Skin epidermis (tissue), 12 donors: Measurements from ENCODE around the gene PRG3.
"Not testable (repeated sequence)": the region's sequence is repeated elsewhere in the genome, so short reads cannot be mapped to it uniquely, and the experiment has no call there.

Experiments
- H3K27ac ChIP-seq, 21 experiments: fragments of 200-600 bp; sonication (generic) in 11 of 21; one replicate each; pipeline ENCODE4 v1.5.0; 2020; ENCODE audit warnings: mild to moderate bottlenecking in 3 of 21, inconsistent platforms in 2 of 21, moderate library complexity in 2 of 21
- H3K4me3 ChIP-seq, 7 experiments: fragments of 200-600 bp; sonication (generic) in 2 of 7; one replicate each; pipeline ENCODE4 v1.5.0; 2020; ENCODE audit warnings: inconsistent platforms in 2 of 7, mild to moderate bottlenecking in 2 of 7, moderate library complexity in 1 of 7

Gene PRG3

GRCh38 chr11:57348052-57348451, 32.9 kb downstream of the PRG3 start:
- Histone ChIP-seq H3K27ac (no peak overlapping the region), H3K4me3 (no peak overlapping the region)

GRCh38 chr11:57347336-57347735, 33.6 kb downstream of the PRG3 start:
- no peak overlapping the region for H3K4me3 ChIP-seq
- H3K27ac ChIP-seq, result no peak overlapping the region

GRCh38 chr11:57345555-57346211, 35.3 kb downstream of the PRG3 start:
- Histone ChIP-seq H3K27ac (no peak overlapping the region), H3K4me3 (no peak overlapping the region)

DNA sequence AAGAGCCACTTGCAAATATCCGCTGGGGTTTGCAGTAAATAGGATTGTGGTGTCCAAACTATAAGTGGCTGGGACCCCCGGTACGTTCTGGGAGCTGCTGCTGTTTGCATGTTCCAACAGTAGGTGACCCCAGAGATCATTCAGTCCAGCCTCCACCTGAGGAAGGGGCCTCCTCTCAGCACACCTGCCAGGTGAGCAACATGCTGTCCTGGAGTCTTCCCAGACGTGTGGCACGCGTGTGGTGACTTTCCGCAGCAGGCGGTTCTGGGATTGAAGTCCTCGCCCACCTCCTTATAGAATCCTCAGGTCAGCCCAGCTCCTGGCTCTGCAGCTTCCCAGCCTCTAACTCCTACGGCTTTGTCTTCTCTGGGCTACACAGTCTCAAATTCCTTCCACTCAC, 36.1 kb downstream of the PRG3 start:
- Histone ChIP-seq H3K4me3 (no peak overlapping the region), H3K27ac (no peak overlapping the region)

GRCh38 chr11:57343825-57344224, 37.1 kb downstream of the PRG3 start:
- H3K27ac ChIP-seq, result no peak overlapping the region
- H3K4me3 ChIP-seq, result no peak overlapping the region

DNA sequence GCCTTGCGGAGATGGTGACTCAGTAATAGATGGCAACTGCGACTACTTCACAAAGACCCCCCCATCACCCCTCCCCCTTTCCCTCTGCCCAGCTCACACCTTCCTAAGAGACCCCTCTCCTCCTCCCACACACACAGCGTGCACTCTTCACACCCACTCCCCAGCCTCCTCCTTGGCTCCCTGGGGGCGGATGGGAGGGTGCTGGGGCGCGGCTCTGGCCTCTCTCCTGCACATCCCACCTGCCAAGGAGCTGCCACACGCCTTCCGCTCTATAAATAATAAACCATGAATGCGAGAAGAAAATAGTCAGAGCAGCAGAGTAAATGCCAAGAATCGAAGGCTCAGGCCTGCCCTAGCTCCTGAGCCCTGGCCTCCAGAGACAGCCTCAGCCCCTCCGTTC, 38.2 kb downstream of the PRG3 start:
- H3K4me3 ChIP-seq, result no peak overlapping the region
- peak overlapping the region in 1 of 21 experiments; percentile 5 for H3K27ac ChIP-seq

GRCh38 chr11:57341250-57341808, 39.6 kb downstream of the PRG3 start:
- H3K4me3 ChIP-seq, result no peak overlapping the region
- no peak overlapping the region for H3K27ac ChIP-seq

DNA sequence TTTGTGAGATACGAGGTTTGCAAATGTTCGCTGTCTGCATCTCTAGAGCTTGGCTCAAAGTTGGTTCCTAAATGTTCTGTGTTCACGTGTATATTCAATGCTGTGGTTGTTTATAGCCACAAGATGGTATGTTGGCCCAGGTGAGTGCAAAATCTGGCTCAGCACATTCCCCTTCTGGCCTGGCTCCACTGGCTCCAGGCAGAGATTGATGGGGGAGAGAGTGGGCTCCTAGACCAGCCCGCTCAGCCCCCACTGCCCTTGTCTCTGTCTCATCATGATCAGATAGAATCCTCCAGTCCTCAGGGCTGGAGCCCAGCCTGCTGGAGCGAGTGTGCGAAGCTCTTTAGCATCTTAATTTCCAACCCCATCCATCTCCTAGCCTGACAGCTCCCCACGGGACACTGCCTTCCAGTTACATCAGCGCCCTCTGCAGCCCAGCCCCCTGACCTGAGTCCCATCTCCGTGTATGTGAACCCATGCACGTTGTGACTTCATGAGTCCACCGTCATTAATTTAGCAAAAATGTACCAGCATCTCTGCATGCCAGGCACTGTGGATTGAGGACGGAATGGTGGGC, 40.8 kb downstream of the PRG3 start:
- no peak overlapping the region for H3K27ac ChIP-seq
- H3K4me3 ChIP-seq, result no peak overlapping the region

DNA sequence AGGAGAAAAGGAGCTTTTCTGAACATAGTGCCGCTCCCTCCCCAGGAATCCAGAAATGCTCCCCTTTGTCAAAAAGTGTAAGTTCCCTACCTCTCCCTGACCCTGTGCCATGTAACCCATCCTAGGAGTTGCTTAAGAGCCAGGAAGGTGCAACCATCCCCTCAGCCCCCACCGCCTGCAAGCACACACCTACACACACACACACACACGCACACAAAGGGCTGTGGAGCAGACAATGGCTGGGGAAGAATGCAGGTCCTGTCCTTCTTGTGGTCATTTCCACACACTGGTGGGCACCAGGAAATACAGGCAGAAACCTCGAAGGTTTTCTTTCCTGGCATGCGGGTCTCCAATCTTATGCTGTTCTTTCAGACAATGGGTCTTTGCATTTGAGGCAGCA, 41.6 kb downstream of the PRG3 start:
- Histone ChIP-seq H3K27ac (no peak overlapping the region), H3K4me3 (no peak overlapping the region)

DNA sequence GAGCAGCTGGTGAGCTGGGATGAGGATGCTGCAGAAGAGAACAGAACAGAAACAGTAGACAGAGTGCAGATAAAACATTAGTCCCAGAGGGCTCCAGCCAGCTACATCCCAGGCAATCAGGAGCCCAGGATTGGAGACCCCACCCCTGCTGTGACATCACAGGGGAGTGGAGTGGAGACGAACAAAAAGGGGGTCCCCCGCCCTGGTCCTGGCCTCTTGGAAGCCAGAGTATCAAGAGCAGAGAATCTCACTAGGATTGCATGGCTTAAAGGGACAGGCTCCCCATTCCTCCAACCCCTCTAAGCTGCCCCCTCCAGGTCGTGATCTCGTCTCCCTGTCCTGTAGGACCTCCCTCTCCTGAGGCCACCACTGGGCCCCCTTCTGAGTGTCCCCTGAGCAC, 42.8 kb downstream of the PRG3 start, which contains the start of gene P2RX3:
Gene P2RX3, plus strand, starts transcription at position 211 of the 400 bp plus-strand sequence. CDS start 199 bp downstream, outside the sequence.
- no peak within 1 kb of the TSS for H3K27ac ChIP-seq

DNA sequence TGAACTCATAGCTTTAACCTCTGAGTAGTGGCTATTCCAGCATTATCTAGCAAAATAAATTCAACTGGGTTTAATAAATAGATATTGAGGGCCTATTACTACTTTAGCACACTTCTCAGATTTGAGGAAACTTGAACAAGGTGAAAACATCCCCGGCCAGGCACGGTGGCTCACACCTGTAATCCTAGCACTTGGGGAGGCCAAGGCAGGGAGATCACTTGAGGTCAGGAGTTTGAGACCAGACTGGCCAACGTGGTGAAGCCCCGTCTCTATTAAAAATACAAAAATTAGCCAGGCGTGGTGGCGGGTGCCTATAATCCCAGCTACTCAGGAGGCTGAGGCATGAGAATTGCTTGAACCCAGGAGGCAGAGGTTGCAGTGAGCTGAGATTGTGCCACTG, 44.1 kb downstream of the PRG3 start:
- not testable (repeated sequence) for H3K4me3 ChIP-seq

More for the DNA sequence above, 42.8 kb downstream of the PRG3 start, which contains the start of gene P2RX3:
- H3K4me3 ChIP-seq, result no peak within 1 kb of the TSS

DNA sequence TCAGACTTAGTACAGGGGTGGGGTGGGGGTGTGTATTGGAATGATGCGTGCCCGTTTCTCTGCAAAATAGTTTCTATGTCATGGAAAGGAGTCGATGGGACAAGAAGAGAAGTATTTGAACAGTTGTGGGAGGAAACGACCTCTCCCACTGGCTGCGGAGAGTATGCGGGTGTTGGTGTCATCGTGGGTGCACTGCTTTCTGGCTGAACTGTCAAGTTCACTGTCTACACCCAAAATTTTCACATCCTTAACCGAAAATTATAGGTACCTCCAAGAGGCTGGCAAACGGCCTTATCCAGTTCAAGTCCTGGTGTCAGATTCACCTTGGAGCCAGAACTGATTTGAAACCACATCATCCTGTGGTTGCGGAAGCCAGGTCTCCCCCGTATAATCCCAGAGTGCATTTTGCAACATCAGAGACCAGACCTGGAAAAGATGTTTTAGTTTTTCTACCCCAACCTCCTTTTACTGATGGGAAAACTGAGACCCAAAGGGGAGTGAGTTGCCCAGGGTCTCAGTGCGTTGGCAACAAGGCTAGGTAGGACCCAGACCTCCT, 44.8 kb downstream of the PRG3 start:
- H3K27ac ChIP-seq, result peak overlapping the region; percentile 24 to 98 (median 93)
- H3K4me3 ChIP-seq, result peak overlapping the region; percentile 49 to 94 (median 81)

More for the DNA sequence above, 44.1 kb downstream of the PRG3 start:
- H3K27ac ChIP-seq, result peak overlapping the region in 5 of 21 experiments; percentile 84 to 94 (median 92)

GRCh38 chr11:57335343-57336110, 45.4 kb downstream of the PRG3 start, which contains the start of gene SSRP1:
TSS of gene SSRP1 (minus strand) at chr11:57335892. CDS start at chr11:57335121, 771 bp downstream.
- peak within 1 kb of the TSS; percentile 28 to 98 (median 93) for H3K27ac ChIP-seq
- H3K4me3 ChIP-seq, result peak within 1 kb of the TSS; percentile 49 to 94 (median 81)

DNA sequence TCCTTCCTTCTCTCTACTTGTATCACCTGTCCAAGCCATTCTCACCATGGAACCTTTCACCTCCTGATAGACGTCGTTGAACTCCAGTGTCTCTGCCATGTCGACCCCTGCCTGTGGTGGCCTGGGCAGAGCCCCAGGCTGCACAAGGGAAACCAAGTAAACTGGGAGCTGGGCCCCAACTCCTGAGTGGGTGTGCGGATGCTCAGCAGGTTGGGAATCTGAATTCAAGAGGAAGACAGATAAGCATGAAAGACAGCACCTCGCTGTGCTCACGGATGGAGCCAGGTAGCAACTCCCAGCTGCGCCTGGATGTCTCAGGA, 46.0 kb downstream of the PRG3 start:
- peak overlapping the region; percentile 28 to 98 (median 93) for H3K27ac ChIP-seq

DNA sequence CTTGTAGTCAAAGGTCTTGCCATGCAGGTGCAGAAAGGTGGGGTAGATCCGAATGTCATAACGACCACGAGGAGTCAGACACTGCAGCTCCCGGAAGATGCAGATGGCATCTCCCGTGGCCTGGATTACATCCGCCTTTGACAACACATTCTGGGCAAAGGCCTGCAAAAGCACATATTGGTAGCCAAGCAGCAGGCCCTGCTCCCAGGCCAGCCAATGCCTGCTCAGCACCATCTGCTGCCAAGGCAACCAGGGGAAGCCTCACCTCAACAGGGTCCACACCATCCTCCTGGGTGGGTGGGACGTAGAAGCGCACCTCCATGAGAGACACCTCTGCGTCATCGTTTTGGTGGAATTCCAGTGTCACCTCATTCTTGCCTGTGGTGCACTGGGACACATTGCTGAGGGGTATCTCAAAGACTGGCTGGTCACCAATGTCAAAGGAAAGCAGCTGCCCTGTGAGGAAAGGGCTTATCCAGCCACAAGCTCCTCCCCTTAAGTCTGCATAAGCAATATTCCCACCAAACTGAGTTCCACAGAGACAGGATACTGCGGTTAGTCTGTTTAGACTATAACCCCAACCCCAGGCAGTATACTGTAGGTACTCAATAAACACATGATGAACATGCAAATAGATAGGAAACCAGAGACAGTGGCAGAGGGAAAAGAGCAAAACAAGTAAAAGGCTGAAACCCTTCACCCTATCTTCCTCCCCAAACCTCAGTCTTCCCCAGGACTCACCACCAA, 48.1 kb downstream of the PRG3 start:
- Histone ChIP-seq H3K4me3 (no peak overlapping the region), H3K27ac (no peak overlapping the region)

More for the DNA sequence above, 46.0 kb downstream of the PRG3 start:
- H3K4me3 ChIP-seq, result peak overlapping the region; percentile 49 to 94 (median 81)

DNA sequence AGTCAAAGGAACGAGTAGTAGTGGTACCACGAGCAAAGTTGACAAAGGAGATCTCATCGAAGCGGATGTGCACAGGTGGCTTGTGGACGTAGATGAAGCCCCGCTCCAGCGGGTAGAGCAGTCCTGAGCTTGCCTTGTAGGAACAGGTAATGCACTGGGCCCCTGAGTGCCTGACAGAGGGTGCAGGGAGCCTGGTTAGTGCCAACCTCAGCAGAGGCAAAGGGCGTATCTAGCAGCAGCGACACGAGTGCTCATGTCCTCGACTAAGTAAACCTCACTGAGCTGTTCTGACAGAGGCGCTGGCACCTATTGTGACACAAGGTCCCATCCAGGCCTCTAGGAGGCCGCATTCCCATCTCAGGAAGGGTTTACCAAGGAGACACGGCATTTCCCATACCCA, 49.2 kb downstream of the PRG3 start:
- H3K4me3 ChIP-seq, result no peak overlapping the region
- no peak overlapping the region for H3K27ac ChIP-seq

DNA sequence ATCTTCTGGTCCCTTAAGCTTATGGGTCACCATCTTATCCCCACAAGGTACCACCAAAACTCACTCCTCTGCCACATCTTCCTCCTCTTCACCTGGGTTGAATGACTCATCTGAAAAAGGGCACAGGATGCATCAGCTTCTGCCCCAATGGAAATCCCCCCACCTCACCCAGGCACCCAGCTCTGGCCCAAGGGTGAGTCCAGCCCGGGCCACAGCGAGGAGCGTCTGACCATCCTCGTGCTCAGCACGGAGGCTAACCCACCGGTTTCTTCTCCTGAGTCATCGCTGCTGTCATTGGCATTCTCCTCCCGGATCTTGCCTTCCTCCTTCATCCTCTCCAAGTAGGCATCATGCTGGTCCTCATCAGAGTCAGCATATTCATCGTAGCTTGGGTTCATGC, 50.9 kb downstream of the PRG3 start:
- Histone ChIP-seq H3K4me3 (no peak overlapping the region), H3K27ac (peak overlapping the region in 1 of 21 experiments; percentile 46)

GRCh38 chr11:57327721-57328120, 53.2 kb downstream of the PRG3 start:
- Histone ChIP-seq H3K4me3 (no peak overlapping the region), H3K27ac (peak overlapping the region in 3 of 21 experiments; percentile 8 to 33 (median 11))
